HG03432 (cell line): ENCODE measurements around the gene AMER2.
"Not testable (repeated sequence)": the region's sequence is repeated elsewhere in the genome, so short reads cannot be mapped to it uniquely, and the experiment has no call there.

ENCODE experiments used
- ATAC-seq: cut with Tn5 transposase; IDR thresholded peaks from one replicate; pipeline ENCODE4 v1.9.1; 2021; ENCODE audit warnings: mild to moderate bottlenecking, moderate library complexity; ENCODE audit not compliant: unreplicated experiment

Gene AMER2

GRCh38 chr13:25186187-25186586, 14.1 kb upstream of the AMER2 start:
- no peak for ATAC-seq

- ATAC-seq, result peak; percentile 33
Observed at GRCh38 chr13:25181597-25181996, 9.5 kb upstream of the AMER2 start.

- peak; percentile 75 for ATAC-seq
Observed at GRCh38 chr13:25180775-25181537, 8.9 kb upstream of the AMER2 start.

- ATAC-seq, result peak; percentile 3
Observed at GRCh38 chr13:25179832-25180774, 8.0 kb upstream of the AMER2 start.

GRCh38 chr13:25179011-25179410, 6.9 kb upstream of the AMER2 start:
- no peak for ATAC-seq

GRCh38 chr13:25178070-25178469, 6.0 kb upstream of the AMER2 start:
- no peak for ATAC-seq

GRCh38 chr13:25177636-25178035, 5.5 kb upstream of the AMER2 start:
- ATAC-seq, result no peak

GRCh38 chr13:25177012-25177411, 4.9 kb upstream of the AMER2 start:
- ATAC-seq, result no peak

- ATAC-seq, result no peak
Observed at GRCh38 chr13:25175431-25175830, 3.3 kb upstream of the AMER2 start.

GRCh38 chr13:25175026-25175425, 2.9 kb upstream of the AMER2 start:
- ATAC-seq, result no peak

- ATAC-seq, result no peak
Observed at GRCh38 chr13:25174304-25174703, 2.2 kb upstream of the AMER2 start.

- no peak for ATAC-seq
Observed at GRCh38 chr13:25172303-25172630, 179 bp upstream of the AMER2 start.

GRCh38 chr13:25171170-25171516, 945 bp downstream of the AMER2 start:
- ATAC-seq, result peak; percentile 14

GRCh38 chr13:25170554-25171111, 1.5 kb downstream of the AMER2 start:
- ATAC-seq, result peak; percentile 38

- no peak for ATAC-seq
Observed at GRCh38 chr13:25169951-25170553, 2.0 kb downstream of the AMER2 start.

- ATAC-seq, result no peak
Observed at GRCh38 chr13:25169356-25169755, 2.7 kb downstream of the AMER2 start.

GRCh38 chr13:25168790-25169189, 3.3 kb downstream of the AMER2 start:
- ATAC-seq, result no peak

- no peak for ATAC-seq
Observed at GRCh38 chr13:25167382-25168174, 4.5 kb downstream of the AMER2 start.

- no peak for ATAC-seq
Observed at GRCh38 chr13:25166306-25166705, 5.8 kb downstream of the AMER2 start.

- no peak for ATAC-seq
Observed at GRCh38 chr13:25165663-25166062, 6.4 kb downstream of the AMER2 start.

- not testable (repeated sequence) for ATAC-seq
Observed at GRCh38 chr13:25165163-25165562, 6.9 kb downstream of the AMER2 start.
